Measurements from ENCODE around the gene SRBD1.

- TF ChIP-seq CTCF (conservative IDR thresholded peaks at IDR 0.05 in 1 of 2, IDR thresholded peaks at IDR 0.05 in 1 of 2; ENCODE audit: extremely low read depth in 1 of 2, insufficient read depth in 1 of 2, low read depth in 1 of 2, low read length in 2 of 2) (no peak), EZH2 (IDR thresholded peaks at IDR 0.05; ENCODE audit: borderline replicate concordance, low read length) (no peak)
Observed at GRCh38 chr2:45623098-45623497, 12.0 kb upstream of the SRBD1 start.
